CD14-positive monocyte (primary cell): ENCODE measurements around the gene SLC36A1. TPM values are rescaled to one million over a fixed set of nuclear protein-coding genes. Genes with fewer than 3 reads are reported as not detected.

ENCODE experiments used
- DNase-seq, 3 donors: peaks; one replicate each; pipeline ENCODE4 v3.0.0-alpha.2; 2011 to 2022
- H2AFZ ChIP-seq: 2 replicates; pipeline ENCODE4 v1.6.0; 2012; ENCODE audit warnings: mild to moderate bottlenecking, low read depth, low read length, inconsistent platforms; ENCODE audit not compliant: insufficient read depth, poor library complexity, severe bottlenecking
- H3K27ac ChIP-seq, 2 donors: 1 replicate in 1 of 2; 2 replicates in 1 of 2; pipeline ENCODE4 v1.5.1; 2012 to 2013; ENCODE audit warnings: low read length in 2 of 2, control low read depth in 1 of 2, inconsistent platforms in 1 of 2, low read depth in 1 of 2, mild to moderate bottlenecking in 1 of 2
- H3K27me3 ChIP-seq, 2 donors: one replicate each; pipeline versions ENCODE4 v1.6.0 to v1.6.1; 2011 to 2013; ENCODE audit warnings: low read length in 2 of 2; ENCODE audit not compliant: control insufficient read depth in 2 of 2, insufficient read depth in 2 of 2
- H3K36me3 ChIP-seq, 2 donors: replicated peaks in 1 of 2; 1 replicate in 1 of 2; 2 replicates in 1 of 2; pipeline versions ENCODE4 v1.5.1 to v1.6.1; 2012 to 2013; ENCODE audit warnings: low read length in 2 of 2, control low read depth in 1 of 2, inconsistent platforms in 1 of 2, mild to moderate bottlenecking in 1 of 2; ENCODE audit not compliant: insufficient read depth in 2 of 2, control insufficient read depth in 1 of 2
- H3K4me1 ChIP-seq, 2 donors: 1 replicate in 1 of 2; 2 replicates in 1 of 2; pipeline versions ENCODE4 v1.5.1 to v1.6.1; 2012 to 2013; ENCODE audit warnings: low read length in 2 of 2, control low read depth in 1 of 2, inconsistent platforms in 1 of 2, mild to moderate bottlenecking in 1 of 2, moderate library complexity in 1 of 2; ENCODE audit not compliant: insufficient read depth in 2 of 2, control insufficient read depth in 1 of 2
- H3K4me2 ChIP-seq: replicated peaks from 2 replicates; pipeline ENCODE3; 2012; ENCODE audit warnings: low read length, moderate library complexity, mild to moderate bottlenecking; ENCODE audit not compliant: poor library complexity, severe bottlenecking; ENCODE audit errors: extremely low read depth
- H3K4me3 ChIP-seq, 3 experiments: fragments of 200-600 bp in 1 of 3; sonication (generic) in 1 of 3; replicated peaks in 1 of 3; 1 replicate in 2 of 3; 2 replicates in 1 of 3; pipeline ENCODE4 v1.5.1; 2011 to 2013; ENCODE audit warnings: low read length in 3 of 3, mild to moderate bottlenecking in 3 of 3, control low read depth in 2 of 3, low read depth in 2 of 3, inconsistent platforms in 1 of 3, moderate library complexity in 1 of 3
- H3K79me2 ChIP-seq: 2 replicates; pipeline ENCODE4 v1.6.0; 2012; ENCODE audit warnings: mild to moderate bottlenecking, control low read depth, inconsistent platforms, low read length, moderate library complexity; ENCODE audit not compliant: insufficient read depth
- H3K9ac ChIP-seq: 2 replicates; pipeline ENCODE4 v1.6.0; 2017; ENCODE audit warnings: low read length, mild to moderate bottlenecking; ENCODE audit not compliant: insufficient read depth, poor library complexity, severe bottlenecking
- H3K9me3 ChIP-seq, 2 donors: replicated peaks in 1 of 2; 1 replicate in 1 of 2; 2 replicates in 1 of 2; pipeline versions ENCODE4 v1.5.1 to v1.6.1; 2012 to 2013; ENCODE audit warnings: low read length in 2 of 2, control low read depth in 1 of 2; ENCODE audit not compliant: control insufficient read depth in 1 of 2, insufficient read depth in 1 of 2
- H4K20me1 ChIP-seq: 2 replicates; pipeline ENCODE4 v1.6.0; 2012; ENCODE audit warnings: mild to moderate bottlenecking, low read length, control low read depth, moderate library complexity; ENCODE audit not compliant: insufficient read depth
- H3K27ac Mint-ChIP-seq, 7 donors: one replicate each; pipeline ENCODE4 v1.8.0; 2020; ENCODE audit warnings: mild to moderate bottlenecking in 7 of 7, mixed read lengths in 7 of 7, moderate library complexity in 6 of 7, inconsistent platforms in 2 of 7
- H3K27me3 Mint-ChIP-seq, 3 donors: one replicate each; pipeline ENCODE4 v1.8.0; 2021 to 2022; ENCODE audit warnings: low read depth in 3 of 3, mild to moderate bottlenecking in 3 of 3, mixed read lengths in 3 of 3, moderate library complexity in 3 of 3, inconsistent platforms in 1 of 3
- H3K36me3 Mint-ChIP-seq, 2 donors: one replicate each; pipeline ENCODE4 v1.8.0; 2020; ENCODE audit warnings: mixed read lengths in 2 of 2, inconsistent platforms in 1 of 2, mild to moderate bottlenecking in 1 of 2
- H3K4me1 Mint-ChIP-seq: one replicate; pipeline ENCODE4 v1.8.0; 2020; ENCODE audit warnings: mild to moderate bottlenecking, mixed read lengths
- H3K4me3 Mint-ChIP-seq, 2 donors: one replicate each; pipeline ENCODE4 v1.8.0; 2020; ENCODE audit warnings: mild to moderate bottlenecking in 2 of 2, mixed read lengths in 2 of 2, moderate library complexity in 1 of 2
- H3K9me3 Mint-ChIP-seq, 7 donors: one replicate each; pipeline ENCODE4 v1.8.0; 2020 to 2022; ENCODE audit warnings: mixed read lengths in 7 of 7, mild to moderate bottlenecking in 6 of 7, moderate library complexity in 6 of 7, inconsistent platforms in 2 of 7
- WGBS: methylation state at CpG from one replicate; pipeline ENCODE4 v1.1.5; 2013; ENCODE audit warnings: missing lambda C conversion rate; ENCODE audit not compliant: insufficient coverage; 5-methylcytosine and 5-hydroxymethylcytosine counted together
- intact Hi-C, 2 donors: fragments of 100-400 bp; cut with micrococcal nuclease; formaldehyde crosslinking; loops; one replicate each; pipeline versions ENCODE4 v1.15.0 to v1.15.1; 2023
- polyA plus RNA-seq, 3 donors: library from polyadenylated mRNA; depleted of rRNA in 1 of 3; unstranded in 2 of 3; stranded (reverse) in 1 of 3; fragments of 300-500 nt in 2 of 3; fragments of >200 nt in 1 of 3; fragmentation: Illumina TruSeq in 2 of 3; gene quantifications; 1 replicate in 2 of 3; 2 replicates in 1 of 3; pipeline ENCODE4 v1.2.3, GENCODE V29; 2012 to 2021
- TF ChIP-seq, protein P1 (sequence below): fragments of 200-600 bp; IDR thresholded peaks from one replicate; pipeline ENCODE4 v1.8.0; 2022; ENCODE audit warnings: antibody characterized with exemption, mild to moderate bottlenecking

SLC36A1 gene
- polyA plus RNA-seq, 3 donors, result 5.3 to 29.4 (median 6.8) TPM

DNA sequence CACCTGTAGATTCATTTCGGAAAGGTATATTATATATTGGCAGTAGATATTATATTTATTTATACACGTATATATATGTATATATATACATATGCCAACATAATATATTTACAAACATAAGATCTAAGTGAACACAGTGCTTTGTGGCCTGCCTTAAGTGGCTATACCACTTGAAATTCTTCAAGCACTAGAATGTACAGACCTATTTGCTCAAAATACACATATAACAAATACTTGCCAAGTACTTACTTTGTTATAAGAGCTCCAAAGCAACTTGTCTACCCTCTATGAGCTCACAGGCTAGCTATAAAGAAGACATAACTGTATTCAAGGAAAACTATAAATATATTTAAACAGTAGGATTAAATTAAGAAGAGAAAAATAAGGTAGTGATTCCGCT is 33.6 kb upstream of the SLC36A1 start:
- Histone ChIP-seq H3K4me3 (no peak overlapping the region), H3K9me3 (peaks cover 11 to 17% of the 10 kb centered on the region in 2 donors), H2AFZ (no peak overlapping the region), H3K79me2 (no peaks in the 10 kb centered on the region), H3K9ac (no peak overlapping the region), H3K27me3 (peaks cover 9 to 13% of the 10 kb centered on the region in 2 donors), H3K27ac (no peak overlapping the region), H3K4me1 (no peaks in the 10 kb centered on the region), H3K4me2 (no peak overlapping the region), H3K36me3 (no peaks in the 10 kb centered on the region), H4K20me1 (no peaks in the 10 kb centered on the region)
- Mint-ChIP-seq H3K27ac (no peak overlapping the region), H3K27me3 (peaks cover 7 to 15% (median 12%) of the 10 kb centered on the region in 3 donors), H3K4me3 (no peak overlapping the region), H3K4me1 (no peaks in the 10 kb centered on the region), H3K36me3 (no peaks in the 10 kb centered on the region), H3K9me3 (peaks cover 13 to 25% (median 20%) of the 10 kb centered on the region in 7 donors)
- TF ChIP-seq, protein P1, sequence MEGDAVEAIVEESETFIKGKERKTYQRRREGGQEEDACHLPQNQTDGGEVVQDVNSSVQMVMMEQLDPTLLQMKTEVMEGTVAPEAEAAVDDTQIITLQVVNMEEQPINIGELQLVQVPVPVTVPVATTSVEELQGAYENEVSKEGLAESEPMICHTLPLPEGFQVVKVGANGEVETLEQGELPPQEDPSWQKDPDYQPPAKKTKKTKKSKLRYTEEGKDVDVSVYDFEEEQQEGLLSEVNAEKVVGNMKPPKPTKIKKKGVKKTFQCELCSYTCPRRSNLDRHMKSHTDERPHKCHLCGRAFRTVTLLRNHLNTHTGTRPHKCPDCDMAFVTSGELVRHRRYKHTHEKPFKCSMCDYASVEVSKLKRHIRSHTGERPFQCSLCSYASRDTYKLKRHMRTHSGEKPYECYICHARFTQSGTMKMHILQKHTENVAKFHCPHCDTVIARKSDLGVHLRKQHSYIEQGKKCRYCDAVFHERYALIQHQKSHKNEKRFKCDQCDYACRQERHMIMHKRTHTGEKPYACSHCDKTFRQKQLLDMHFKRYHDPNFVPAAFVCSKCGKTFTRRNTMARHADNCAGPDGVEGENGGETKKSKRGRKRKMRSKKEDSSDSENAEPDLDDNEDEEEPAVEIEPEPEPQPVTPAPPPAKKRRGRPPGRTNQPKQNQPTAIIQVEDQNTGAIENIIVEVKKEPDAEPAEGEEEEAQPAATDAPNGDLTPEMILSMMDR, result no peak
- intact Hi-C loops, result no loop called here
- DNase-seq, result no peak
- WGBS, result 100% methylated on average over 1 of the region's 3 CpGs

DNA sequence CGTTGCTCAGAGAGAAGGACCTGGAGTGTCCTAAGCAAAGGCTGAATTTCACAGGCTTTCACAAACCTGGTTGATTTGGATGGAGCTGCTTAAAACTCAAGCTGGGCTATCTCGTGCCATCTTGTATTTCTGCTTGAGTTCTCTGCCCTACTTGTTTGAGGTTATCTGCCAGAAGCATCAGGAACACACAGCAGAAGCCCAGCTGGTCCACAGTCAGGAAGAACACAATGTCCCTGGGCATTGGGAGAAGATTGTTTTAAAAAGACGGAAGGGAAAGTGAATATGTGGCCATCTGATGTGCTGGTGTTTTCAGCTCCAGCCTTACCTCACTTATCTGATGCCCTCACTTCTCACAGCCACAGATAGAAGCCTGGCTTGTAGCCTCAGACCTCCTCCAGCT is 32.9 kb upstream of the SLC36A1 start:
- intact Hi-C loops, result no loop called here
- WGBS, result 66% methylated on average over 2 of the region's 3 CpGs
- peaks cover 7 to 15% (median 9%) of the 10 kb centered on the region in 3 donors for H3K27me3 Mint-ChIP-seq

More for the DNA sequence above, 32.9 kb upstream of the SLC36A1 start:
- Histone ChIP-seq H3K9ac (no peak overlapping the region), H3K4me1 (no peaks in the 10 kb centered on the region), H4K20me1 (no peaks in the 10 kb centered on the region), H3K36me3 (no peaks in the 10 kb centered on the region), H3K4me3 (no peak overlapping the region), H3K4me2 (no peak overlapping the region), H3K27me3 (peaks cover 9 to 13% of the 10 kb centered on the region in 2 donors), H3K9me3 (peaks cover 11 to 19% of the 10 kb centered on the region in 2 donors), H2AFZ (no peak overlapping the region), H3K79me2 (no peaks in the 10 kb centered on the region), H3K27ac (no peak overlapping the region)
- H3K4me1 Mint-ChIP-seq, result no peaks in the 10 kb centered on the region
- no peaks in the 10 kb centered on the region for H3K36me3 Mint-ChIP-seq
- H3K27ac Mint-ChIP-seq, result no peak overlapping the region
- no peak overlapping the region for H3K4me3 Mint-ChIP-seq
- H3K9me3 Mint-ChIP-seq, result peaks cover 13 to 29% (median 21%) of the 10 kb centered on the region in 7 donors
- DNase-seq, result no peak
- TF ChIP-seq, protein P1, result no peak
